Caco-2 (cell line): ENCODE measurements around the gene WWOX. TPM values are rescaled to one million over a fixed set of nuclear protein-coding genes. Genes with fewer than 3 reads are reported as not detected.

ENCODE experiments used
- BruUV-seq: library from RNA; stranded (reverse); fragments of 400-500 nt; replicated peaks from 2 replicates; lab custom pipeline; 2021; lab: Mats Ljungman, UMichigan
- CTCF ChIA-PET: fragments of 300-600 bp; sonication (Branson Sonifier 250); formaldehyde crosslinking; loops from one replicate; lab custom pipeline; 2022; ENCODE audit warnings: antibody characterized with exemption; lab: Charles Lee
- POLR2A ChIA-PET: fragments of 300-600 bp; sonication (Branson Sonifier 250); formaldehyde crosslinking; loops from one replicate; lab custom pipeline; 2022; ENCODE audit warnings: antibody characterized with exemption; lab: Charles Lee
- DNase-seq, 2 experiments: peaks; one replicate each; pipeline versions ENCODE4 v3.0.0 to v3.0.0-alpha.2; 2020 to 2022
- H3K27me3 ChIP-seq: replicated peaks from 2 replicates; pipeline ENCODE4 v1.6.0; 2011; ENCODE audit warnings: low read length; ENCODE audit not compliant: control insufficient read depth, insufficient read depth
- H3K36me3 ChIP-seq: 2 replicates; pipeline ENCODE4 v1.5.1; 2011; ENCODE audit warnings: low read length; ENCODE audit not compliant: control insufficient read depth, insufficient read depth
- H3K4me1 ChIP-seq: fragments of 250-450 bp; sonication (Bioruptor Pico); 2 replicates; pipeline ENCODE4 v1.5.1; 2020; ENCODE audit warnings: mild to moderate bottlenecking
- H3K4me3 ChIP-seq: 2 replicates; pipeline ENCODE4 v1.5.1; 2011; ENCODE audit warnings: low read depth, mild to moderate bottlenecking, control low read depth, low read length
- H3K9me3 ChIP-seq: fragments of 250-450 bp; sonication (Bioruptor Pico); 2 replicates; pipeline ENCODE4 v1.5.1; 2020; ENCODE audit warnings: mild to moderate bottlenecking, moderate library complexity
- H3K27ac Mint-ChIP-seq: one replicate; pipeline ENCODE4 v1.8.0; 2022; ENCODE audit warnings: mixed read lengths; ENCODE audit not compliant: unreplicated experiment
- H3K27me3 Mint-ChIP-seq: one replicate; pipeline ENCODE4 v1.8.0; 2022; ENCODE audit warnings: mixed read lengths; ENCODE audit not compliant: insufficient read depth, unreplicated experiment
- H3K36me3 Mint-ChIP-seq: one replicate; pipeline ENCODE4 v1.8.0; 2022; ENCODE audit warnings: mild to moderate bottlenecking, mixed read lengths; ENCODE audit not compliant: insufficient read depth, unreplicated experiment
- H3K4me1 Mint-ChIP-seq: one replicate; pipeline ENCODE4 v1.8.0; 2022; ENCODE audit warnings: low read depth, mixed read lengths; ENCODE audit not compliant: unreplicated experiment
- H3K4me3 Mint-ChIP-seq: one replicate; pipeline ENCODE4 v1.8.0; 2022; ENCODE audit warnings: mild to moderate bottlenecking, moderate library complexity, mixed read lengths; ENCODE audit not compliant: unreplicated experiment
- H3K9me3 Mint-ChIP-seq: one replicate; pipeline ENCODE4 v1.8.0; 2022; ENCODE audit warnings: mixed read lengths; ENCODE audit not compliant: unreplicated experiment
- CTCF ChIP-seq, 2 experiments: fragments of 200-600 bp in 1 of 2; IDR thresholded peaks; 1 replicate in 1 of 2; 2 replicates in 1 of 2; pipeline versions ENCODE4 v1.5.1 to v1.8.0; 2011 to 2022; ENCODE audit warnings: antibody characterized with exemption in 1 of 2, control low read depth in 1 of 2, inconsistent platforms in 1 of 2, low read depth in 1 of 2, low read length in 1 of 2, mild to moderate bottlenecking in 1 of 2, moderate library complexity in 1 of 2; ENCODE audit not compliant: insufficient read depth in 1 of 2, severe bottlenecking in 1 of 2, unreplicated experiment in 1 of 2
- intact Hi-C: fragments of 100-400 bp; cut with micrococcal nuclease; formaldehyde crosslinking; loops from one replicate; pipeline ENCODE4 v1.10.0; 2022; ENCODE audit not compliant: unreplicated experiment
- total RNA-seq: library from RNA; stranded (reverse); gene quantifications from 2 replicates; pipeline ENCODE4 v1.2.3, GENCODE V29; 2022

The WWOX gene
- total RNA-seq, 1 experiment from 2014 or later = 45.0 TPM

- intact Hi-C loops = no loop called here
- H3K27me3 Mint-ChIP-seq = no peaks in the 10 kb centered on the region
- Histone ChIP-seq H3K27me3 (no peaks in the 10 kb centered on the region), H3K4me1 (no peaks in the 10 kb centered on the region), H3K4me3 (no peak overlapping the region), H3K9me3 (no peaks in the 10 kb centered on the region), H3K36me3 (no peaks in the 10 kb centered on the region)
- H3K4me1 Mint-ChIP-seq = no peaks in the 10 kb centered on the region
- no TSS peak for BruUV-seq
- H3K27ac Mint-ChIP-seq = no peak overlapping the region
- POLR2A ChIA-PET = no interaction called here
- TF ChIP-seq CTCF (IDR thresholded peaks at IDR 0.05; ENCODE audit: insufficient read depth in 1 of 2, low read depth in 1 of 2, low read length in 1 of 2, severe bottlenecking in 1 of 2, unreplicated experiment in 1 of 2) = no peak
- H3K36me3 Mint-ChIP-seq = no peaks in the 10 kb centered on the region
- no peak overlapping the region for H3K4me3 Mint-ChIP-seq
- no peaks in the 10 kb centered on the region for H3K9me3 Mint-ChIP-seq
- CTCF ChIA-PET = no interaction called here
- no peak for DNase-seq
These were observed 752.7 kb downstream of the WWOX start for GRCh38 chr16:78852081-78852635.

DNA sequence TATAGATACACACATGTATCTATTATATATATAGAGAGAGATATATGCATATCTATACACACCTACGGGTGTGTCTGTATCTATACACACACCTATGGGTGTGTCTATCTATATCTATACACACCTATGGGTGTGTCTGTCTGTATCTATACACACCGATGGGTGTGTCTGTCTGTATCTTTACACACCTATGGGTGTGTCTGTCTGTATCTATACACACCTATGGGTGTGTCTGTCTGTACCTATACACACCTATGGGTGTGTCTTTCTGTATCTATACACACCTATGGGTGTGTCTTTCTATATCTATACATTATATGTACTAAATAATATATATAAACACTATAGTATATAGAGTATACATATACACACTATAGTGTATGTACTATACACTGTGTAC is 762.6 kb downstream of the WWOX start:
- Mint-ChIP-seq H3K27ac (no peak overlapping the region), H3K27me3 (no peaks in the 10 kb centered on the region), H3K4me3 (no peak overlapping the region), H3K4me1 (no peaks in the 10 kb centered on the region), H3K36me3 (no peaks in the 10 kb centered on the region), H3K9me3 (no peaks in the 10 kb centered on the region)
- no TSS peak for BruUV-seq
- H3K4me3 ChIP-seq = no peak overlapping the region
- H3K9me3 ChIP-seq = no peaks in the 10 kb centered on the region
- H3K4me1 ChIP-seq = no peaks in the 10 kb centered on the region
- no peak for TF ChIP-seq CTCF (IDR thresholded peaks at IDR 0.05; ENCODE audit: insufficient read depth in 1 of 2, low read depth in 1 of 2, low read length in 1 of 2, severe bottlenecking in 1 of 2, unreplicated experiment in 1 of 2)
- no peaks in the 10 kb centered on the region for H3K36me3 ChIP-seq
- CTCF ChIA-PET = no interaction called here
- intact Hi-C loops = no loop called here
- no peaks in the 10 kb centered on the region for H3K27me3 ChIP-seq
- DNase-seq = no peak
- POLR2A ChIA-PET = no interaction called here

- no peak overlapping the region for H3K27ac Mint-ChIP-seq
- H3K9me3 ChIP-seq = no peaks in the 10 kb centered on the region
- H3K27me3 Mint-ChIP-seq = no peaks in the 10 kb centered on the region
- TF ChIP-seq CTCF (IDR thresholded peaks at IDR 0.05; ENCODE audit: insufficient read depth in 1 of 2, low read depth in 1 of 2, low read length in 1 of 2, severe bottlenecking in 1 of 2, unreplicated experiment in 1 of 2) = no peak
- POLR2A ChIA-PET = no interaction called here
- intact Hi-C loops = no loop called here
- CTCF ChIA-PET = no interaction called here
- H3K4me3 Mint-ChIP-seq = no peak overlapping the region
- no peaks in the 10 kb centered on the region for H3K9me3 Mint-ChIP-seq
- H3K4me3 ChIP-seq = no peak overlapping the region
- no peaks in the 10 kb centered on the region for H3K27me3 ChIP-seq
- no TSS peak for BruUV-seq
- H3K36me3 Mint-ChIP-seq = no peaks in the 10 kb centered on the region
- no peak for DNase-seq
- H3K36me3 ChIP-seq = no peaks in the 10 kb centered on the region
- no peaks in the 10 kb centered on the region for H3K4me1 Mint-ChIP-seq
- no peaks in the 10 kb centered on the region for H3K4me1 ChIP-seq
These were observed 767.1 kb downstream of the WWOX start for GRCh38 chr16:78866521-78866920.
